WTC11 (cell line): ENCODE results near the gene CHST5. TPM values are rescaled to one million over a fixed set of nuclear protein-coding genes. Genes with fewer than 3 reads are reported as not detected.

ENCODE experiments used
- ATAC-seq: fragments of 200-7000 bp; cut with Tn5 transposase; 2 replicates; pipeline ENCODE4 v1.10.0; 2021; ENCODE audit warnings: mild to moderate bottlenecking, moderate library complexity
- CTCF ChIA-PET: fragments of 300-600 bp; sonication (Branson Sonifier 250); formaldehyde crosslinking; loops from one replicate; lab custom pipeline; 2021; ENCODE audit warnings: antibody characterized with exemption; lab: Charles Lee
- POLR2A ChIA-PET: fragments of 350-600 bp; sonication (Branson Sonifier 250); formaldehyde crosslinking; loops from one replicate; lab custom pipeline; 2021; ENCODE audit warnings: antibody characterized with exemption; lab: Charles Lee
- DNase-seq: peaks from one replicate; pipeline ENCODE4 v3.0.0; 2021; ENCODE audit warnings: low spot score
- H3K27ac Mint-ChIP-seq: 2 replicates; pipeline ENCODE4 v1.8.0; 2021; ENCODE audit warnings: mixed read lengths
- H3K27me3 Mint-ChIP-seq: 2 replicates; pipeline ENCODE4 v1.8.0; 2021; ENCODE audit warnings: low read depth, mild to moderate bottlenecking, moderate library complexity, mixed read lengths
- H3K36me3 Mint-ChIP-seq: 2 replicates; pipeline ENCODE4 v1.8.0; 2021; ENCODE audit warnings: mixed read lengths
- H3K4me1 Mint-ChIP-seq: 2 replicates; pipeline ENCODE4 v1.8.0; 2022; ENCODE audit warnings: mixed read lengths
- H3K4me3 Mint-ChIP-seq: 2 replicates; pipeline ENCODE4 v1.8.0; 2021; ENCODE audit warnings: mild to moderate bottlenecking, moderate library complexity, mixed read lengths
- H3K9me3 Mint-ChIP-seq: 2 replicates; pipeline ENCODE4 v1.8.0; 2021; ENCODE audit warnings: mixed read lengths
- ELF4 ChIP-seq: sonication (generic); formaldehyde crosslinking; IDR thresholded peaks from 2 replicates; pipeline ENCODE4 v1.8.1; 2022; ENCODE audit warnings: low read depth, mild to moderate bottlenecking, moderate library complexity, missing genetic modification reagents
- GABPB1 ChIP-seq: sonication (generic); formaldehyde crosslinking; IDR thresholded peaks from 2 replicates; pipeline ENCODE4 v1.8.1; 2023; ENCODE audit warnings: mild to moderate bottlenecking, missing genetic modification reagents
- JAZF1 ChIP-seq: fragments of 250-450 bp; sonication (Bioruptor Pico); IDR thresholded peaks from 2 replicates; pipeline ENCODE4 v1.9.0; 2021; ENCODE audit warnings: moderate library complexity, mild to moderate bottlenecking, inconsistent platforms
- MXD4 ChIP-seq: fragments of 250-450 bp; sonication (Bioruptor Pico); IDR thresholded peaks from 2 replicates; pipeline ENCODE4 v1.8.0; 2021; ENCODE audit warnings: mild to moderate bottlenecking, moderate library complexity, borderline replicate concordance
- NFYB ChIP-seq: sonication (generic); formaldehyde crosslinking; conservative IDR thresholded peaks from 2 replicates; pipeline ENCODE4 v1.8.0; 2022; ENCODE audit warnings: low read depth, missing genetic modification reagents
- NR2C2 ChIP-seq: sonication (generic); formaldehyde crosslinking; IDR thresholded peaks from 2 replicates; pipeline ENCODE4 v1.8.0; 2022; ENCODE audit warnings: mild to moderate bottlenecking, missing genetic modification reagents
- NR3C1 ChIP-seq: sonication (generic); formaldehyde crosslinking; conservative IDR thresholded peaks from 2 replicates; pipeline ENCODE4 v1.8.1; 2023; ENCODE audit warnings: low read depth, mild to moderate bottlenecking, missing genetic modification reagents
- SMAD3 ChIP-seq: sonication (generic); formaldehyde crosslinking; IDR thresholded peaks from 2 replicates; pipeline ENCODE4 v1.8.0; 2022; ENCODE audit warnings: missing genetic modification reagents, mild to moderate bottlenecking, borderline replicate concordance
- SOX15 ChIP-seq: fragments of 250-450 bp; sonication (Bioruptor Pico); IDR thresholded peaks from 2 replicates; pipeline ENCODE4 v1.9.0; 2021; ENCODE audit warnings: mild to moderate bottlenecking
- SP1 ChIP-seq: sonication (generic); formaldehyde crosslinking; conservative IDR thresholded peaks from 2 replicates; pipeline ENCODE4 v1.8.1; 2022; ENCODE audit warnings: missing genetic modification reagents
- ZNF671 ChIP-seq: fragments of 250-450 bp; sonication (Bioruptor Pico); IDR thresholded peaks from 2 replicates; pipeline ENCODE4 v1.8.0; 2021; ENCODE audit warnings: mild to moderate bottlenecking
- total RNA-seq: library from RNA; stranded (reverse); gene quantifications from 3 replicates; pipeline ENCODE4 v1.2.3, GENCODE V29; 2021
- TF ChIP-seq, protein P1 (sequence below): fragments of 250-450 bp; sonication (Bioruptor Pico); IDR thresholded peaks from 2 replicates; pipeline ENCODE4 v1.9.0; 2021; ENCODE audit warnings: mild to moderate bottlenecking
- TF ChIP-seq, protein P2 (sequence below): fragments of 250-450 bp; sonication (Bioruptor Pico); IDR thresholded peaks from 2 replicates; pipeline ENCODE4 v1.9.0; 2021; ENCODE audit warnings: mild to moderate bottlenecking, borderline replicate concordance
- TF ChIP-seq, protein P3 (sequence below): fragments of 250-450 bp; sonication (Bioruptor Pico); conservative IDR thresholded peaks from 2 replicates; pipeline ENCODE4 v1.9.0; 2021; ENCODE audit warnings: mild to moderate bottlenecking
- TF ChIP-seq, protein P4 (sequence below): sonication (generic); formaldehyde crosslinking; IDR thresholded peaks from 2 replicates; pipeline ENCODE4 v1.8.0; 2022; ENCODE audit warnings: mild to moderate bottlenecking, missing genetic modification reagents
- TF ChIP-seq, protein P5 (sequence below): sonication (generic); formaldehyde crosslinking; IDR thresholded peaks from 2 replicates; pipeline ENCODE4 v1.8.0; 2023; ENCODE audit warnings: mild to moderate bottlenecking, missing genetic modification reagents
- TF ChIP-seq, protein P6 (sequence below): sonication (generic); formaldehyde crosslinking; IDR thresholded peaks from 2 replicates; pipeline ENCODE4 v1.8.1; 2022; ENCODE audit warnings: low read depth, missing genetic modification reagents, borderline replicate concordance
- TF ChIP-seq, protein P7 (sequence below): sonication (generic); formaldehyde crosslinking; conservative IDR thresholded peaks from 2 replicates; pipeline ENCODE4 v1.8.1; 2022; ENCODE audit warnings: mild to moderate bottlenecking, missing genetic modification reagents
- TF ChIP-seq, protein P8 (sequence below): sonication (generic); formaldehyde crosslinking; IDR thresholded peaks from 2 replicates; pipeline ENCODE4 v1.8.1; 2023; ENCODE audit warnings: mild to moderate bottlenecking, moderate library complexity, missing genetic modification reagents

Gene CHST5
- total RNA-seq, 1 experiment from 2014 or later, result not detected

DNA sequence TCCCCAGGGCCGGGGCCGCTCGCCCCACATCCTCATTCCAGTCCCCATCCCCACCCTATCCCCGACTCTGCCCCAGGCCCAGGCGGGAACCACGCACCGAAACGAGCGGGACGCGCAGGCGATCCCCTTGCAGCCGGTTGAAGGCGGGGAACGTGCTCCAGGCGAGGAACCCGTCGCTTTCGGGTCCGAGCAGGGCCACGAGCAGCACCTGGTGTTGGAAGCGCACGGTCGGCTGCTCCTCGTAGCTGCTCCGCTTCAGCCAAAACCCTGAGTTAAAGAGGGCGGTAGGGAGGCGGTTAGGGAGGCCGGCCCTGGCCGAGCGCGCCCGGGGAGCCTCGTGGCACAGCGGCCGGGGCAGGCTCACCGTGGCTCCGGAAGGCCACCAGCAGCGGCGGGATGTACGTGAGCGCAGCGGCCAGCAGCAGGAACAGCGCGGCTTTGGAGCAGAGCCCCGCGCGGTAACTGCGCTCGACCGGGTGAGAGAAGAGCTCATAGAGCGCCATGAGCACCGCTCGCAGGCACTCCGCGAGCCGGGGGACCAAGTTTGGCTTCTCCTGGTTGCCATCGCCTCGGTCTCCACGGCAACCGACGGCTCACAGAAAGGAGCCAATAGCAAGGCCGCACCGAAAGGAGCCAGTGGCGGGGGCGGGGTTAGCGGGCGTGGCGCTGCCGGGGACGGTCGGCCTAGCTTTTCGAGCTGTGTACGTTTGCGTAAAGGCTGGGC is 20.0 kb upstream of the CHST5 start, which contains the start of gene TMEM231:
TMEM231 (minus strand) TSS at position 546 of the 724 bp plus-strand sequence; CDS start at position 503, 43 bp downstream.
- Mint-ChIP-seq H3K4me1 (peaks cover 35% of the 10 kb centered on the region), H3K4me3 (peak within 1 kb of the TSS; percentile 100), H3K9me3 (peaks cover 3% of the 10 kb centered on the region; the same call in 1 of the 2 replicates), H3K27me3 (peaks cover 3% of the 10 kb centered on the region; the same call in 1 of the 2 replicates), H3K27ac (peak within 1 kb of the TSS; percentile 99), H3K36me3 (no peaks in the 10 kb centered on the region)
- POLR2A ChIA-PET, result interaction anchor here (0.8 to 1.7 kb wide), 4 partner anchors 20 to 122 kb away, joined by 3 to 7 read pairs (median 5); partner anchors contain the start of genes CFDP1, CHST5 and CHST6
- DNase-seq (peak; percentile 98), ATAC-seq (peak; percentile 86)
- CTCF ChIA-PET, result interaction anchor here (0.8 to 3.1 kb wide), 5 partner anchors 21 to 91 kb away, joined by 3 to 29 read pairs (median 4); partner anchors contain the start of gene ADAT1
- TF ChIP-seq, protein P1, sequence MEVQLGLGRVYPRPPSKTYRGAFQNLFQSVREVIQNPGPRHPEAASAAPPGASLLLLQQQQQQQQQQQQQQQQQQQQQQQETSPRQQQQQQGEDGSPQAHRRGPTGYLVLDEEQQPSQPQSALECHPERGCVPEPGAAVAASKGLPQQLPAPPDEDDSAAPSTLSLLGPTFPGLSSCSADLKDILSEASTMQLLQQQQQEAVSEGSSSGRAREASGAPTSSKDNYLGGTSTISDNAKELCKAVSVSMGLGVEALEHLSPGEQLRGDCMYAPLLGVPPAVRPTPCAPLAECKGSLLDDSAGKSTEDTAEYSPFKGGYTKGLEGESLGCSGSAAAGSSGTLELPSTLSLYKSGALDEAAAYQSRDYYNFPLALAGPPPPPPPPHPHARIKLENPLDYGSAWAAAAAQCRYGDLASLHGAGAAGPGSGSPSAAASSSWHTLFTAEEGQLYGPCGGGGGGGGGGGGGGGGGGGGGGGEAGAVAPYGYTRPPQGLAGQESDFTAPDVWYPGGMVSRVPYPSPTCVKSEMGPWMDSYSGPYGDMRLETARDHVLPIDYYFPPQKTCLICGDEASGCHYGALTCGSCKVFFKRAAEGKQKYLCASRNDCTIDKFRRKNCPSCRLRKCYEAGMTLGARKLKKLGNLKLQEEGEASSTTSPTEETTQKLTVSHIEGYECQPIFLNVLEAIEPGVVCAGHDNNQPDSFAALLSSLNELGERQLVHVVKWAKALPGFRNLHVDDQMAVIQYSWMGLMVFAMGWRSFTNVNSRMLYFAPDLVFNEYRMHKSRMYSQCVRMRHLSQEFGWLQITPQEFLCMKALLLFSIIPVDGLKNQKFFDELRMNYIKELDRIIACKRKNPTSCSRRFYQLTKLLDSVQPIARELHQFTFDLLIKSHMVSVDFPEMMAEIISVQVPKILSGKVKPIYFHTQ, result no peak
- TF ChIP-seq SP1 (CRISPR knock-in tag), result peak; percentile 52; the same call in 1 of the 2 replicates
- TF ChIP-seq ELF4 (CRISPR knock-in tag), result no peak
- TF ChIP-seq MXD4, result no peak
- no peak for TF ChIP-seq JAZF1 (CRISPR knock-in tag)
- TF ChIP-seq ZNF671 (CRISPR knock-in tag), result no peak
- TF ChIP-seq NR2C2 (CRISPR knock-in tag), result no peak
- no peak for TF ChIP-seq NFYB
- TF ChIP-seq NR3C1 (CRISPR knock-in tag), result no peak
- TF ChIP-seq SMAD3, result no peak
- TF ChIP-seq, protein P2, sequence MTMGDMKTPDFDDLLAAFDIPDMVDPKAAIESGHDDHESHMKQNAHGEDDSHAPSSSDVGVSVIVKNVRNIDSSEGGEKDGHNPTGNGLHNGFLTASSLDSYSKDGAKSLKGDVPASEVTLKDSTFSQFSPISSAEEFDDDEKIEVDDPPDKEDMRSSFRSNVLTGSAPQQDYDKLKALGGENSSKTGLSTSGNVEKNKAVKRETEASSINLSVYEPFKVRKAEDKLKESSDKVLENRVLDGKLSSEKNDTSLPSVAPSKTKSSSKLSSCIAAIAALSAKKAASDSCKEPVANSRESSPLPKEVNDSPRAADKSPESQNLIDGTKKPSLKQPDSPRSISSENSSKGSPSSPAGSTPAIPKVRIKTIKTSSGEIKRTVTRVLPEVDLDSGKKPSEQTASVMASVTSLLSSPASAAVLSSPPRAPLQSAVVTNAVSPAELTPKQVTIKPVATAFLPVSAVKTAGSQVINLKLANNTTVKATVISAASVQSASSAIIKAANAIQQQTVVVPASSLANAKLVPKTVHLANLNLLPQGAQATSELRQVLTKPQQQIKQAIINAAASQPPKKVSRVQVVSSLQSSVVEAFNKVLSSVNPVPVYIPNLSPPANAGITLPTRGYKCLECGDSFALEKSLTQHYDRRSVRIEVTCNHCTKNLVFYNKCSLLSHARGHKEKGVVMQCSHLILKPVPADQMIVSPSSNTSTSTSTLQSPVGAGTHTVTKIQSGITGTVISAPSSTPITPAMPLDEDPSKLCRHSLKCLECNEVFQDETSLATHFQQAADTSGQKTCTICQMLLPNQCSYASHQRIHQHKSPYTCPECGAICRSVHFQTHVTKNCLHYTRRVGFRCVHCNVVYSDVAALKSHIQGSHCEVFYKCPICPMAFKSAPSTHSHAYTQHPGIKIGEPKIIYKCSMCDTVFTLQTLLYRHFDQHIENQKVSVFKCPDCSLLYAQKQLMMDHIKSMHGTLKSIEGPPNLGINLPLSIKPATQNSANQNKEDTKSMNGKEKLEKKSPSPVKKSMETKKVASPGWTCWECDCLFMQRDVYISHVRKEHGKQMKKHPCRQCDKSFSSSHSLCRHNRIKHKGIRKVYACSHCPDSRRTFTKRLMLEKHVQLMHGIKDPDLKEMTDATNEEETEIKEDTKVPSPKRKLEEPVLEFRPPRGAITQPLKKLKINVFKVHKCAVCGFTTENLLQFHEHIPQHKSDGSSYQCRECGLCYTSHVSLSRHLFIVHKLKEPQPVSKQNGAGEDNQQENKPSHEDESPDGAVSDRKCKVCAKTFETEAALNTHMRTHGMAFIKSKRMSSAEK (CRISPR knock-in tag), result no peak
- TF ChIP-seq, protein P3, sequence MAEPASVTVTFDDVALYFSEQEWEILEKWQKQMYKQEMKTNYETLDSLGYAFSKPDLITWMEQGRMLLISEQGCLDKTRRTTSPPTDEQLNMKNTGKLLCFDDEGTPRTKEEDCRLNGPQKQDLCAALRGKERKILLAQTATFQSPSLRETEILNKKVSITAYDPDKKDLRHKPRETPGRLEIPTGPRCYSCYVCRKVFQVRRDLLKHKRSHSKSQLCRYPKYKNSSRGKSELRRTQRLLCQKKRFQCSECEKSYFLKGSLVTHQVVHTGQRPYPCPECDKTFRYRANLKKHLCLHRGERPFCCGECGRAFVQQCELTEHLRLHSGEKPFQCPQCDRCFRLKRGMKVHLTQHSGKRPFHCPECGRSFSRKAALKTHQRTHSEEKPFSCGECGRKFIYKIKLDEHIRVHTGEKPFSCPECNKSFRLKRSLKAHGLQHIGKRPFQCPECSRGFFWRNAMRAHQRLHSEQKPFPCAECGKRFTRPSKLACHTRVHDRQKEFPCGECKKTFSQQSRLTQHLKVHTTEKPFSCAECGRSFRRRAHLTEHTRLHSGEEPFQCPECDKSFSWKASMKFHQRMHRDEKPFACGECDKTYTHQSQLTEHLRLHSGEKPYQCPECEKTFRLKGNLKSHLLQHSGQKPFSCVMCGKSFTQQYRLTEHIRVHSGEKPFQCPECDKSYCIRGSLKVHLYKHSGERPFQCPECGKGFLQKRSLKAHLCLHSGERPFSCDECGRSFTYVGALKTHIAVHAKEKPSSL (CRISPR knock-in tag), result no peak
- TF ChIP-seq GABPB1 (CRISPR knock-in tag), result peak; percentile 30; the same call in 1 of the 2 replicates
- TF ChIP-seq, protein P4, sequence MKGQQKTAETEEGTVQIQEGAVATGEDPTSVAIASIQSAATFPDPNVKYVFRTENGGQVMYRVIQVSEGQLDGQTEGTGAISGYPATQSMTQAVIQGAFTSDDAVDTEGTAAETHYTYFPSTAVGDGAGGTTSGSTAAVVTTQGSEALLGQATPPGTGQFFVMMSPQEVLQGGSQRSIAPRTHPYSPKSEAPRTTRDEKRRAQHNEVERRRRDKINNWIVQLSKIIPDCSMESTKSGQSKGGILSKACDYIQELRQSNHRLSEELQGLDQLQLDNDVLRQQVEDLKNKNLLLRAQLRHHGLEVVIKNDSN (CRISPR knock-in tag), result peak; percentile 36; the same call in 1 of the 2 replicates
- TF ChIP-seq, protein P5, sequence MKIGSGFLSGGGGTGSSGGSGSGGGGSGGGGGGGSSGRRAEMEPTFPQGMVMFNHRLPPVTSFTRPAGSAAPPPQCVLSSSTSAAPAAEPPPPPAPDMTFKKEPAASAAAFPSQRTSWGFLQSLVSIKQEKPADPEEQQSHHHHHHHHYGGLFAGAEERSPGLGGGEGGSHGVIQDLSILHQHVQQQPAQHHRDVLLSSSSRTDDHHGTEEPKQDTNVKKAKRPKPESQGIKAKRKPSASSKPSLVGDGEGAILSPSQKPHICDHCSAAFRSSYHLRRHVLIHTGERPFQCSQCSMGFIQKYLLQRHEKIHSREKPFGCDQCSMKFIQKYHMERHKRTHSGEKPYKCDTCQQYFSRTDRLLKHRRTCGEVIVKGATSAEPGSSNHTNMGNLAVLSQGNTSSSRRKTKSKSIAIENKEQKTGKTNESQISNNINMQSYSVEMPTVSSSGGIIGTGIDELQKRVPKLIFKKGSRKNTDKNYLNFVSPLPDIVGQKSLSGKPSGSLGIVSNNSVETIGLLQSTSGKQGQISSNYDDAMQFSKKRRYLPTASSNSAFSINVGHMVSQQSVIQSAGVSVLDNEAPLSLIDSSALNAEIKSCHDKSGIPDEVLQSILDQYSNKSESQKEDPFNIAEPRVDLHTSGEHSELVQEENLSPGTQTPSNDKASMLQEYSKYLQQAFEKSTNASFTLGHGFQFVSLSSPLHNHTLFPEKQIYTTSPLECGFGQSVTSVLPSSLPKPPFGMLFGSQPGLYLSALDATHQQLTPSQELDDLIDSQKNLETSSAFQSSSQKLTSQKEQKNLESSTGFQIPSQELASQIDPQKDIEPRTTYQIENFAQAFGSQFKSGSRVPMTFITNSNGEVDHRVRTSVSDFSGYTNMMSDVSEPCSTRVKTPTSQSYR, result no peak
- TF ChIP-seq, protein P6, sequence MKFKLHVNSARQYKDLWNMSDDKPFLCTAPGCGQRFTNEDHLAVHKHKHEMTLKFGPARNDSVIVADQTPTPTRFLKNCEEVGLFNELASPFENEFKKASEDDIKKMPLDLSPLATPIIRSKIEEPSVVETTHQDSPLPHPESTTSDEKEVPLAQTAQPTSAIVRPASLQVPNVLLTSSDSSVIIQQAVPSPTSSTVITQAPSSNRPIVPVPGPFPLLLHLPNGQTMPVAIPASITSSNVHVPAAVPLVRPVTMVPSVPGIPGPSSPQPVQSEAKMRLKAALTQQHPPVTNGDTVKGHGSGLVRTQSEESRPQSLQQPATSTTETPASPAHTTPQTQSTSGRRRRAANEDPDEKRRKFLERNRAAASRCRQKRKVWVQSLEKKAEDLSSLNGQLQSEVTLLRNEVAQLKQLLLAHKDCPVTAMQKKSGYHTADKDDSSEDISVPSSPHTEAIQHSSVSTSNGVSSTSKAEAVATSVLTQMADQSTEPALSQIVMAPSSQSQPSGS (CRISPR knock-in tag), result no peak
- TF ChIP-seq, protein P7, sequence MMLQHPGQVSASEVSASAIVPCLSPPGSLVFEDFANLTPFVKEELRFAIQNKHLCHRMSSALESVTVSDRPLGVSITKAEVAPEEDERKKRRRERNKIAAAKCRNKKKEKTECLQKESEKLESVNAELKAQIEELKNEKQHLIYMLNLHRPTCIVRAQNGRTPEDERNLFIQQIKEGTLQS (CRISPR knock-in tag), result no peak
- no peak for TF ChIP-seq SOX15 (CRISPR knock-in tag)
- TF ChIP-seq, protein P8, sequence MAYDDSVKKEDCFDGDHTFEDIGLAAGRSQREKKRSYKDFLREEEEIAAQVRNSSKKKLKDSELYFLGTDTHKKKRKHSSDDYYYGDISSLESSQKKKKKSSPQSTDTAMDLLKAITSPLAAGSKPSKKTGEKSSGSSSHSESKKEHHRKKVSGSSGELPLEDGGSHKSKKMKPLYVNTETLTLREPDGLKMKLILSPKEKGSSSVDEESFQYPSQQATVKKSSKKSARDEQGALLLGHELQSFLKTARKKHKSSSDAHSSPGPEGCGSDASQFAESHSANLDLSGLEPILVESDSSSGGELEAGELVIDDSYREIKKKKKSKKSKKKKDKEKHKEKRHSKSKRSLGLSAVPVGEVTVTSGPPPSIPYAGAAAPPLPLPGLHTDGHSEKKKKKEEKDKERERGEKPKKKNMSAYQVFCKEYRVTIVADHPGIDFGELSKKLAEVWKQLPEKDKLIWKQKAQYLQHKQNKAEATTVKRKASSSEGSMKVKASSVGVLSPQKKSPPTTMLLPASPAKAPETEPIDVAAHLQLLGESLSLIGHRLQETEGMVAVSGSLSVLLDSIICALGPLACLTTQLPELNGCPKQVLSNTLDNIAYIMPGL (CRISPR knock-in tag), result 0 out of 2 replicates have a peak, but pooled peaks have one; percentile 32
